ENCODE results near the gene ATP11C.
"Not testable (repeated sequence)": the region's sequence is repeated elsewhere in the genome, so short reads cannot be mapped to it uniquely, and the experiment has no call there.

ATP11C gene

DNA sequence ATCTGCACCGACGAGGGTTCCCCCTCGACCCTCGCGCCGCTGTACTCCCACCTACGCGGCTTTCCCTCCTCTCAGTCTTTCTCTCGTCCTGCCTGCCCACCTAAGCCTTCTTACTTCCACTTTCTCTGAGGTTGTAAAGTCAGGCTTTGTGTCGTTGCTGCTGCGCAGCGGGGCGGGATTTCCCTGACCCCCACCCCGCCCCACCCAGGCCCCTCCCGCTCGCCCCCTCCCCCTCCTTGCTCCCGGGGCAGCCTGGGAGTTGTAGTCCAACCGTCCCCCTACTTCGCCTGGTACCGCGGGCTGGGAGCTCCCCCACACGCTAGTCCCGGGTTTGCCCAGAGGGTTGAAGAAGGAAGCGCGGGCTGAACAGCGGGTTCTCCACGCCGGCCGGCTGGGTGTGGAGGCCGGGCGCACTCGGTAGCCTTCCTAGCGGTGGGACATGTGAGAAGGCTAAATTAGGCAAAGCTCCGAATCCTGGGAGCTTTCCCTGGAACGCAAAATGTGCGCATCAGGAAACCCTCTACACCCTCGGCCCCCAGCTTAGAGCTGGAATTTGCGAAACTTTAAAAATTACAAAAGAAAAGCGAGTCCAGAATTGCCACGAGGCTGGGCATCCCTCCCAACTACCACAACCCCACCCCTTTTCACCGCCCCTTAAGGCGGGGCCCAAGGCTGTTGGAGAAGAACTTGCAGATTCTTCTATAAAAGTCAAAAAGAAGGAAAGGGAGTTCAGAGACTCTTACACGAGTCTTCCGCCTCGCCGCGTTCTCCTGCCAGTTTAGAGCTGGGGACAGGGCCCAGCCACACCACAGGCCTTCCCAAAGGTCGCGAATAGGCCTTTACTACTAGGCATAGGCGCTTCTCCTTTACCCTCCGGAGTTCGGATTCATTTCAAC is at the start of gene ATP11C:
Gene ATP11C, minus strand, starts transcription at position 153 of the 896 bp plus-strand sequence. CDS start 1,011 bp downstream, outside the sequence.
- DNase-seq (ENCODE audit: low read depth), result peak; percentile 55

DNA sequence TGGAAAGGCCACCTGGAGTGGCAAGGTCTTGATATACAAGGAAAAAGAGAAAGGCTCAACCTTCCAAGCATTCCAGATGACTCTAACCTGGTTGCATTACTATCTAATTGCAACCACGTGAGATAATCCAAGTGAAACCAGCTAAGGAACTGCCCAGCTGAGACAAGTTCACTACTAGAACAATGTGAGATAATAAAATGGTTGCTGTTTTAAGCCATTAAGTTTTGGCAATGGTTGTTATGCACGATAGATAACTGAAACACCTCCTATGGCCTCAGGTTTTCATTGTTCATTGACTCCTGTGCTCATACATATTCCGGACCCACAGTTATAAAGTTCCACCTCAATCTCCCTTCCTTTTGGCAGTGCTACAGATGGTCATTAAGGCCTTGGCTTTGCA is 41.6 kb upstream of the ATP11C start:
- DNase-seq (ENCODE audit: low read depth), result no peak

DNA sequence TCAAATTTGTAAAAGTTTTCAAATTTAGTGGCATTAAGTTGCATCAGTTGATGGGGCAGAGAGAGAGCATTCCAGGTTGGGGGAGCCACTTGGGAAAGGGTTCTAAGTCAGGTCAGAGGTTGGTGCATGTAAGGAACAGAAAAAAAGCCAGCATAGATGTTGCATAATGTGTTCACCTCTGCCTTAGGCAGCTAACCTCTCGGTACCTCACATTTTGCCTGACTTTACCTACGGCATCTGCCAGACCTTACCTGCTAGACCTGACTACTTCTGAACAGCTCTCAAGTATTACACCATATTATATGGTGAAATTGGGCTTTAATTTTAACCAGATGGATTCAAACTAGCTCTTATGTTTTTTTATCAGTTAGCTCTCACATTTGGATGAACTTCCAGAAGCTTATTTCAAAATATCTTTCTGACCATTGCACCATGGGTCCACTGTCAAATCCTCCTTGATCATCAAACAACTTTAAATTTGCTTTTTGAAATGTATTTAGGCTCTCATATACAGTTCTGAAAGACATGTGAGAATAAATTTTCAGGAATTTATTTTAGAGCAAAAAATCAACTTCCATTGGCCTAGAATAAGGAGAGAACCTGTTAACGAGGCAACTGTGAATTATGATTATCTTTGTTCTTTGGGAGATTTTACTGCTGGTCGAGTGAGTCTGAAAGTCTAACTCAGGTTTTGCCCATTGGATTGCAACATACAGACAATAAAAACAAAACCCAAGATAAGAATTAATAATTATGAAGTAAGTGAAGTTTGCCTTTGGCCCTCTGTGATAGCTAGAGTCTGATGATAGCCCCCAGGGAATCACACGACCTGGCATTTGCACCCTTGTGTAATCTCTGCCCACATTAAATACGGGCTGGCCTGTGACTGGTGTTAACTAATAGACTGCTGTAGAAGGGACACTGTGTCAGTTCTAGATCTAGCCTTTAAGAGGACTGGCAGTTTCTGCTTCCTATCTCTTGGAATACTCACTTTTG is 40.1 kb upstream of the ATP11C start:
- DNase-seq (ENCODE audit: low read depth), result no peak

- DNase-seq (ENCODE audit: low read depth), result no peak
These were observed 39.3 kb upstream of the ATP11C start for GRCh38 chrX:139972113-139972512.

DNA sequence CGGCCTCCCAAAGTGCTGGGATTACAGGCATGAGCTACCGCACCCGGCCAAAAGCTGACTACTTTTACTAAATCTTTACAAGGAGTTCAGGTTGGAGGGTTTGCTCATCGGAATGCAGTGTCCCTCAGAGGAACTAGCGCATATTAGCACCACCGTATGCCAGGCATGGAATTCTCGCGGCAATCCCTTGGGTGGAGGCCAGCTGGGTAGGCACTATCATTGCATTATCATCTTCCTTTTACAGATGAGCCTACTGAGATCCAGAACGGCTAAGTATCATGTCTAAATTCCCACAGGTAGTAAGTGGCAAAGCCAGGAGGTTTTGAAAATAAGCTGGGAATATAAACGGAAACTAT is 38.5 kb upstream of the ATP11C start:
- DNase-seq (ENCODE audit: low read depth), result no peak

- no peak for DNase-seq (ENCODE audit: low read depth)
These were observed 36.4 kb upstream of the ATP11C start for GRCh38 chrX:139969286-139969685.

GRCh38 chrX:139967750-139968149 is 34.9 kb upstream of the ATP11C start:
- no peak for DNase-seq (ENCODE audit: low read depth)

- DNase-seq (ENCODE audit: low read depth), result no peak
These were observed 34.4 kb upstream of the ATP11C start for GRCh38 chrX:139967300-139967699.

DNA sequence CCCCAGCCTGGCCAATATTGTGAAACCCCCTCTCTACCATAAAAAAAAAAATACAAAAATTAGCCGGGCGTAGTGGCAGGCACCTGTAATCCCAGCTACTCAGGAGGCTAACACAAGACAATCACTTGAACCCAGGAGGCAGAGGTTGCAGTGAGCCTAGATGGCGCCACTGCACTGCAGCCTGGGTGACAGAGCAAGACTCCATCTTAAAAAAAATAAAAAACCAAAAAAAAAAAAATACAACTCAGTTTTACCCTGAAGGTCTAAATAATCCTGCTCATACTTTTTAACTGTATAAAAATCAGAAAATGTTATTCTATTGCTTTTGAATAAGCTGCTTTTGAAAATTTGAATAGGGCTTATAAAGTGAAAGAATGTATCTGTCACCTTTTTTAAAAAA is 33.3 kb upstream of the ATP11C start:
- DNase-seq (ENCODE audit: low read depth), result not testable (repeated sequence)

DNA sequence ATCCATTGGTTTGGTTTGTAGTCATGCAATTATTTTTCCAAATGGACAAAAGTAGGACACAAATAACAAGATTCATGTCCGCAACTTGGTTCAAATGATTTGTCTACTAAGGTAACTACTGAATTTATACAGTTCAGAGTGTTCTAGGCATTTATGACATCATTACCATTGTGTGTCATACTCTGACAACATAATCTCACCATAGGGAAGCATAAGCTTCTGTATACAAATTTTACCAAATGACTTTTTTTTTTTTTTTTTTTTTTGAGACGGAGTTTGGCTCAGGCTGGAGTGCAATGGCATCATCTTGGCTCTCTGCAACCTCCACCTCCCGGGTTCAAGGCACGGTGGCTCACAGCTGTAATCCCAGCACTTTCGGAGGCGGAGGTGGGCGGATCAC is 32.6 kb upstream of the ATP11C start, which contains the start of gene CXorf66:
Gene CXorf66, minus strand, starts transcription at position 101 of the 400 bp plus-strand sequence. Its CDS starts 25 bp downstream, at position 76.
- DNase-seq (ENCODE audit: low read depth), result no peak

- DNase-seq (ENCODE audit: low read depth), result not testable (repeated sequence)
These were observed 28.2 kb upstream of the ATP11C start for GRCh38 chrX:139961091-139961490.

GRCh38 chrX:139949703-139950102 is 16.9 kb upstream of the ATP11C start:
- DNase-seq (ENCODE audit: low read depth), result no peak

DNA sequence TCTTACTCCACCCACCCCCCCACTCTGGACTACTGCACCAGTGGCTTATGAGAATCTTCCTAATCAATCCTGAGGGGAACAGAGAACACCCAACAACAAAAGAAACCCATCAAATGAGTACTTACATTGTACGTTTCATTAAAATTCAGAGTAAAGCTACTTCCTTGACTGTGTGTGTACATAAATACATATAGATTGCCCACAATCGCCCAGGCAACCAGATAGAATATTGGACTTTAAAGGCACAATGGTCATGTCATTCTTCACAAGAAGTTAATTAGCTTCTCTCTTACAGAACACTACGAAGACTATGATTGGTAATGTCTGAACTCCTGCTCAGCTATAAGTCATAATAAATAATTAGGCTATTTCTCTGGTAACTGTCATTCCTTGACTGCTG is 12.2 kb upstream of the ATP11C start:
- DNase-seq (ENCODE audit: low read depth), result no peak

DNA sequence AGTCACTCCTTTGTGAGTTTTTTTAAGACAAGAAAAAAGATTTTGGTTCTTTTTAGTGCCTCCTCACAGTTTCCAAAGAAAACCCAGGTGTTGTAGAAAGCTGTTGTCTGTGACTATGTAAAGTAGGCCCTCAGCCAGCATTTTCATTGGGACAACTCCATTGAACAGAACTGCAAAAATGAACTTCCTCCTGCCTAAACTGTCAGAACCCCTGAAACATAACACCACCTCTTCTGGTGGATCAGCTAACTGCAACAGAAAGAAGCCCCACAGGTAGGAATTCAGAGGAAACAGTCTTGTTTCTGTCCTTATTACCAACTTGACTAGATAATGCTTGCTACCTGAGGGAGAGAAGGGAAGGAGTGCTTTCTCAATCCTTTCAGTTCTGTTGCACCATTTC is 3.4 kb upstream of the ATP11C start:
- no peak for DNase-seq (ENCODE audit: low read depth)

DNA sequence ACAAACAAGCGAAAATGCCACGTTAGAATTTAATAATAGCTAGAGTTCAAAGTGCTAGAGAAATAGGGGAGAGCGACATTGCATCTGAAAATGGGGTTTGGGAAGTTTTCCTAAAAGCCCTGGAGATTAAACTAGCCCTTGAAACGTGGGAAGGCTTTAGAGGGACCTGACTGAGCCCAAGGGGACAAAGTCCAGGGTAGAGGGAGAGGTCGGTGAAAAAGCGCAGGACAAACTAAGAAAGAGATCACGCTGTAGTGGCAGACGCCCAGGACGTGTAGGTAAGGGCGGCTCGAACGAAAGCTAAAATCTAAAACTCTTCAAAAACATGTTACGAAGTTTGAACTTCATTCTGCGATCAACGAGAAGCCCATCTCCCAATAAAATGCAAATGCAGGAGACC is 1.1 kb upstream of the ATP11C start:
- no peak for DNase-seq (ENCODE audit: low read depth)

DNA sequence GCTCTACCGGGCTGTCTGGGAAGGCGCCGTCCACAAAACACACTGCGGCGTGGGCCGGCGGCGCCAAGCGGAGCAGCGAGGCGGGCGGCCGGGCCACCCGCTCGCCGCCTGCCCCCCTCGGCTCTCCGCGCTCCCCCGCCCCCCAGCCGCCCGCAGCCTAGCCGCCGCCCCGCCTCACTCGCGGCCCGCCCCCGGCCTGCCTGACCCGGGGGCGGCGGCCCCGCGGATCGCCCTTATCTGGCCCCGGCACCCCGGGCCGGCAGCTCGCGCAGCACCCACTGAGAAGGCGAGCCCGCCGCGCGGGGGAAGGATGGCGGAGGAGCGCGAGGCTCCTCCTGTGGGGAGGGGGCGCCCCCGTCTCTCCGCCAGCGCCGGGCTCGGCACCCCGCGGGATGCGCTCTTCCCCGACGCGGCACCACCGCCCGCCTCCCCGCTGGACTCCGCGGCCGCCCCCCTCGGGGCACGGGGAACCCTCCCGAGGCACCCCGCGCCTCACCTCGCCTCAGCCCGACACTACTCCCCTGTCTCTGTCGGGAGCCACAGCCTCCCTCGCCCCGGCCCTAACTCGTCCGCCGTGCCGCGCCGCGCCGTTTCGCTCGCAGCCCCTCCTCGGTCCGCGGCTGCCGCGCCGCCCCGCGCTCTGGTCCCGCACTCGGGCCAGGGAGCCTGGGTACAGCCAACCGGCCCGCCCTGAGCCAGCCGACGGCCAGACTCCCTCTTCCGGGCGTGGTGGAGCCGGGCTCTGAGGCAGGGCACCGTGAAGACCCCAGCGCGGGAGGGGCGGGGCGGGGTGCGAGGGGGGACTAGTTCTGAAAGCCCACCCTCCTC is 566 bp downstream of the ATP11C start:
- no peak for DNase-seq (ENCODE audit: low read depth)

DNA sequence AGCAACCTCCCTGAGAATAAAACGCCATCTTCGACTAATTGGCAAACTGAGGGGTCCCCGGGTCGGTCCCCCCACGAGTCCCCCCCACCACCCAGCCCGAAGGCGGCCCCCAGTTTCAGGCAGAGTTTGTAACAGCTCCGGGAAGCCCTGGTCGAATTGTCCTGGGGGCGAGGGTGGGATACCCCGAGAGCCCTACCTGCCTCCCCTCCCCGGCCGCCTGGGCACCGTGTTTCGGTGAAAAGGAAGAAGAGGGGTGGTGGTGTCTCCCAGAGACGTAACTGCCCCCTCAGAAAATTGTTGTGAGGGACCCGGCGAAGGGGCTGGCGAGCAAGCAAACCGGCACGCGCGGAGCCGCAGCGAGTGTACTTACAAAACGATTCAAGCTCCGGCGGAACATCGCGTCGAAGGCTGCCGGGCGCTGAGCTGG is 1.2 kb downstream of the ATP11C start:
- DNase-seq (ENCODE audit: low read depth), result no peak

- no peak for DNase-seq (ENCODE audit: low read depth)
These were observed 1.8 kb downstream of the ATP11C start for GRCh38 chrX:139930916-139931645.

DNA sequence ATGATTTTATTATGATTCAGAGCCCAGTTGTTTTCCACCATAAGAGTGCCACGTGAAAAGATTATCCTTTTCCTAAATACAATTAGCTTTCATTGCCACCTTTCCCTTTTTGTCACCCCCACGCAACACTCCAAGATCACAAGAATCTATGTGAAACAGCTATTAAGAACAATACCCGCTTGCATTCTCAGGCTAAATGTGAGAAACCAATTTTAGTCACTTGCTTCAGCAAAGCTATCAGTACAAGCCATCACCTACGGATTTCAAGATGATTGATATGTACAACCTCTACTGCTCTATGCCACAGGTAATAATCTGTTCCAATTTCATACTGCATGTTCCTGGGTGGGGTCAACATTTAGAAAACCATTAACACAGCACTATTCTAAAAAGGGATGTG is 2.5 kb downstream of the ATP11C start:
- DNase-seq (ENCODE audit: low read depth), result no peak

- DNase-seq (ENCODE audit: low read depth), result no peak
These were observed 3.0 kb downstream of the ATP11C start for GRCh38 chrX:139929876-139930275.

DNA sequence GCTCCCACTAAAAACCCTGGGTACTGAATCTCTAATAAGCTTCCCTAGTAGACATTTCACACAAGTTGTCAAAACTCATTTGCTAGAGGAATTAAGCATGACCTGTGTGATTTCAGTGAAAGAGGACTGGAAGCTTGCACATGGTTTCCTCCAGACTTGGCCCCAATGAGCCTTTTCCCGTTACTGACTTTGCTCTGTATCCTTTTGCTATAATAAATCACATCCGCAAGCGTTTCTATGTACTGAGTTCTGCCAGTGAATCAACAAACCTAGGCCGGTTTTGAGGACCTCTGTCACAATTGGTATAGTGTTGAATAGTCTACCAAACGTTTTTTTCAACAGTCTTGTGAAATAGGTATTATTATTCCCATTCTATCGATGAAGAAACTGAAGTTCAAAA is 8.2 kb downstream of the ATP11C start:
- DNase-seq (ENCODE audit: low read depth), result no peak
